ENCODE data around the gene TXNDC2. TPM values are rescaled to one million over a fixed set of nuclear protein-coding genes. Genes with fewer than 3 reads are reported as not detected.

TXNDC2 gene
- total and polyA plus RNA-seq, 9 of the 15 experiments (the other 6 are each of a cell fraction or from before 2014, with no cell fraction given), result 1.2 to 4.9 (median 2.3) TPM

DNA sequence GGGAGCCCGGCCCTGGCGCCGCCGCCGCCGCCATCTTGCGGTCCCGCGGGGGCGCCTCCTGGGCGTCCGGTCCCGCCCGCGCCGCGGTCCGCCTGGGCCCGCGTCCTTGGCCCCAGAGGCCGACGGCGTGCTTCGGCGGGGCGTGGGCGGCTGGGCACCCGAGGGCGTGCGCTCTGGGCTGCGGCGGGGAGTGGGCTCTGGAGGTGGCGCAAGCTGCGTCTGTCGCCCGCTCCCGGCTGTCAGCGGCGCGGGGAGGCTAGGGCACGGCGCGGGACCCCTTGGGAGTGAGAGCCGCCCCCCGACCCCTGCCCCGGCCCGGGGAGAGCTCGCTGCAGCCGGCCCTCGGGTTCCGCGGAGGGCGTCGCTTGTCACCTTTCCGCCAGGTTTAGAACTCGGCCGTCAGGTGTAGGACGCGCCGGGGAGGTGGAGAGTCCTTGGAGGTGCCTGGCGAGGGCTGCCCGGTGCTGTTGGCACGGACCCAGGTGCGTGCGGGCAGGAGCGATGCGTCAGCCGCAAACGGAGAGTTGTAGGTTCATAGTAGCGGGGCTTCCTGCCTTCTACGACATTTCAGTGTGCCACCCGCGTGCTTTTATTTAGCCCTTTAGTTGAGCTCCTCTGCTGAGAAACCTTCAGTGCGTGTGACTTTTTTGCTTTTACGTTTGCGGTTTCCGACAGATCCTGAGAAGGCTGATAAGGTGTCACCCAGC, 29.0 kb downstream of the TXNDC2 start (continued):
- TF ChIP-seq, protein P1, sequence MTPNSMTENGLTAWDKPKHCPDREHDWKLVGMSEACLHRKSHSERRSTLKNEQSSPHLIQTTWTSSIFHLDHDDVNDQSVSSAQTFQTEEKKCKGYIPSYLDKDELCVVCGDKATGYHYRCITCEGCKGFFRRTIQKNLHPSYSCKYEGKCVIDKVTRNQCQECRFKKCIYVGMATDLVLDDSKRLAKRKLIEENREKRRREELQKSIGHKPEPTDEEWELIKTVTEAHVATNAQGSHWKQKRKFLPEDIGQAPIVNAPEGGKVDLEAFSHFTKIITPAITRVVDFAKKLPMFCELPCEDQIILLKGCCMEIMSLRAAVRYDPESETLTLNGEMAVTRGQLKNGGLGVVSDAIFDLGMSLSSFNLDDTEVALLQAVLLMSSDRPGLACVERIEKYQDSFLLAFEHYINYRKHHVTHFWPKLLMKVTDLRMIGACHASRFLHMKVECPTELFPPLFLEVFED (CRISPR knock-in tag; conservative IDR thresholded peaks at IDR 0.05), result 0 out of 2 replicates have a peak, but pooled peaks have one; percentile 73
- TF ChIP-seq ZBTB1 (CRISPR knock-in tag; IDR thresholded peaks at IDR 0.05; ENCODE audit: borderline replicate concordance, low read depth), result peak; percentile 80; the same call in 1 of the 2 replicates
- TF ChIP-seq, protein P2, sequence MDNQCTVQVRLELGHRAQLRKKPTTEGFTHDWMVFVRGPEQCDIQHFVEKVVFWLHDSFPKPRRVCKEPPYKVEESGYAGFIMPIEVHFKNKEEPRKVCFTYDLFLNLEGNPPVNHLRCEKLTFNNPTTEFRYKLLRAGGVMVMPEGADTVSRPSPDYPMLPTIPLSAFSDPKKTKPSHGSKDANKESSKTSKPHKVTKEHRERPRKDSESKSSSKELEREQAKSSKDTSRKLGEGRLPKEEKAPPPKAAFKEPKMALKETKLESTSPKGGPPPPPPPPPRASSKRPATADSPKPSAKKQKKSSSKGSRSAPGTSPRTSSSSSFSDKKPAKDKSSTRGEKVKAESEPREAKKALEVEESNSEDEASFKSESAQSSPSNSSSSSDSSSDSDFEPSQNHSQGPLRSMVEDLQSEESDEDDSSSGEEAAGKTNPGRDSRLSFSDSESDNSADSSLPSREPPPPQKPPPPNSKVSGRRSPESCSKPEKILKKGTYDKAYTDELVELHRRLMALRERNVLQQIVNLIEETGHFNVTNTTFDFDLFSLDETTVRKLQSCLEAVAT (IDR thresholded peaks at IDR 0.05), result peak; percentile 30 to 99; a peak in 3 of 4 replicates
- TF ChIP-seq, protein P3, sequence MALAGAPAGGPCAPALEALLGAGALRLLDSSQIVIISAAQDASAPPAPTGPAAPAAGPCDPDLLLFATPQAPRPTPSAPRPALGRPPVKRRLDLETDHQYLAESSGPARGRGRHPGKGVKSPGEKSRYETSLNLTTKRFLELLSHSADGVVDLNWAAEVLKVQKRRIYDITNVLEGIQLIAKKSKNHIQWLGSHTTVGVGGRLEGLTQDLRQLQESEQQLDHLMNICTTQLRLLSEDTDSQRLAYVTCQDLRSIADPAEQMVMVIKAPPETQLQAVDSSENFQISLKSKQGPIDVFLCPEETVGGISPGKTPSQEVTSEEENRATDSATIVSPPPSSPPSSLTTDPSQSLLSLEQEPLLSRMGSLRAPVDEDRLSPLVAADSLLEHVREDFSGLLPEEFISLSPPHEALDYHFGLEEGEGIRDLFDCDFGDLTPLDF (CRISPR knock-in tag; IDR thresholded peaks at IDR 0.05), result peak; percentile 67; the same call in 1 of the 2 replicates
- no peak for TF ChIP-seq SETDB1 (IDR thresholded peaks at IDR 0.05; ENCODE audit: low read length)
- peak; percentile 70 for TF ChIP-seq FUS (optimal IDR thresholded peaks at IDR 0.05; ENCODE audit: low read depth, low read length)
- TF ChIP-seq ZNF282 (CRISPR knock-in tag; IDR thresholded peaks at IDR 0.05), result no peak; the same call in 1 of the 2 replicates
- TF ChIP-seq ZNF699 (CRISPR knock-in tag; IDR thresholded peaks at IDR 0.05; ENCODE audit: insufficient replicate concordance), result no peak
- TF ChIP-seq ZNF143 (CRISPR knock-in tag; IDR thresholded peaks at IDR 0.05), result no peak
- TF ChIP-seq JUND (IDR thresholded peaks at IDR 0.05; ENCODE audit: borderline replicate concordance, low read depth, low read length), result peak; percentile 55; the same call in 1 of the 2 replicates
- peak; percentile 58; the same call in 1 of the 3 replicates for TF ChIP-seq JUND (tag; IDR thresholded peaks at IDR 0.05; ENCODE audit: borderline replicate concordance, low read depth, low read length)
- TF ChIP-seq, protein P4, sequence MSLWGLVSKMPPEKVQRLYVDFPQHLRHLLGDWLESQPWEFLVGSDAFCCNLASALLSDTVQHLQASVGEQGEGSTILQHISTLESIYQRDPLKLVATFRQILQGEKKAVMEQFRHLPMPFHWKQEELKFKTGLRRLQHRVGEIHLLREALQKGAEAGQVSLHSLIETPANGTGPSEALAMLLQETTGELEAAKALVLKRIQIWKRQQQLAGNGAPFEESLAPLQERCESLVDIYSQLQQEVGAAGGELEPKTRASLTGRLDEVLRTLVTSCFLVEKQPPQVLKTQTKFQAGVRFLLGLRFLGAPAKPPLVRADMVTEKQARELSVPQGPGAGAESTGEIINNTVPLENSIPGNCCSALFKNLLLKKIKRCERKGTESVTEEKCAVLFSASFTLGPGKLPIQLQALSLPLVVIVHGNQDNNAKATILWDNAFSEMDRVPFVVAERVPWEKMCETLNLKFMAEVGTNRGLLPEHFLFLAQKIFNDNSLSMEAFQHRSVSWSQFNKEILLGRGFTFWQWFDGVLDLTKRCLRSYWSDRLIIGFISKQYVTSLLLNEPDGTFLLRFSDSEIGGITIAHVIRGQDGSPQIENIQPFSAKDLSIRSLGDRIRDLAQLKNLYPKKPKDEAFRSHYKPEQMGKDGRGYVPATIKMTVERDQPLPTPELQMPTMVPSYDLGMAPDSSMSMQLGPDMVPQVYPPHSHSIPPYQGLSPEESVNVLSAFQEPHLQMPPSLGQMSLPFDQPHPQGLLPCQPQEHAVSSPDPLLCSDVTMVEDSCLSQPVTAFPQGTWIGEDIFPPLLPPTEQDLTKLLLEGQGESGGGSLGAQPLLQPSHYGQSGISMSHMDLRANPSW (CRISPR knock-in tag; IDR thresholded peaks at IDR 0.05), result no peak
- no peak for TF ChIP-seq XRCC5 (IDR thresholded peaks at IDR 0.05; ENCODE audit: low read depth, low read length)
- TF ChIP-seq TFAM (CRISPR knock-in tag; conservative IDR thresholded peaks at IDR 0.05), result no peak
- peak in 1 of 2 experiments; percentile 71; a peak in 3 of 4 replicates for TF ChIP-seq MAZ (CRISPR knock-in tag; conservative IDR thresholded peaks at IDR 0.05 in 1 of 2, IDR thresholded peaks at IDR 0.05 in 1 of 2)
- TF ChIP-seq NR3C1 (CRISPR knock-in tag; IDR thresholded peaks at IDR 0.05), result 0 out of 2 replicates have a peak, but pooled peaks have one; percentile 9
- no peak for TF ChIP-seq GTF2F1 (IDR thresholded peaks at IDR 0.05; ENCODE audit: low read depth, low read length)
- TF ChIP-seq ZFPM2 (CRISPR knock-in tag; IDR thresholded peaks at IDR 0.05), result no peak
- TF ChIP-seq, protein P5, sequence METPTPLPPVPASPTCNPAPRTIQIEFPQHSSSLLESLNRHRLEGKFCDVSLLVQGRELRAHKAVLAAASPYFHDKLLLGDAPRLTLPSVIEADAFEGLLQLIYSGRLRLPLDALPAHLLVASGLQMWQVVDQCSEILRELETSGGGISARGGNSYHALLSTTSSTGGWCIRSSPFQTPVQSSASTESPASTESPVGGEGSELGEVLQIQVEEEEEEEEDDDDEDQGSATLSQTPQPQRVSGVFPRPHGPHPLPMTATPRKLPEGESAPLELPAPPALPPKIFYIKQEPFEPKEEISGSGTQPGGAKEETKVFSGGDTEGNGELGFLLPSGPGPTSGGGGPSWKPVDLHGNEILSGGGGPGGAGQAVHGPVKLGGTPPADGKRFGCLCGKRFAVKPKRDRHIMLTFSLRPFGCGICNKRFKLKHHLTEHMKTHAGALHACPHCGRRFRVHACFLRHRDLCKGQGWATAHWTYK (CRISPR knock-in tag; IDR thresholded peaks at IDR 0.05), result peak; percentile 69; the same call in 1 of the 2 replicates

All from K562 (cell line).